Adrenal gland (tissue), 5 donors: ENCODE results near the gene ZNF132.

Experiments used
- POLR2A ChIP-seq, 2 donors: fragments of 450-650 bp; IDR thresholded peaks; one replicate each; pipeline ENCODE4 v1.6.1; 2017; ENCODE audit warnings: antibody characterized with exemption in 2 of 2, mild to moderate bottlenecking in 2 of 2, moderate library complexity in 1 of 2
- TF ChIP-seq, protein P1 (sequence below), 6 experiments: fragments of 450-650 bp in 4 of 6; fragments of 200-600 bp in 2 of 6; sonication (generic) in 1 of 6; IDR thresholded peaks; 1 replicate in 5 of 6; 2 replicates in 1 of 6; pipeline versions ENCODE4 v1.5.1 to v1.8.0; 2016 to 2021; ENCODE audit warnings: antibody characterized with exemption in 6 of 6, mild to moderate bottlenecking in 2 of 6, moderate library complexity in 1 of 6
- donor health status: DM: no; HTN: no; CAD: no.

DNA sequence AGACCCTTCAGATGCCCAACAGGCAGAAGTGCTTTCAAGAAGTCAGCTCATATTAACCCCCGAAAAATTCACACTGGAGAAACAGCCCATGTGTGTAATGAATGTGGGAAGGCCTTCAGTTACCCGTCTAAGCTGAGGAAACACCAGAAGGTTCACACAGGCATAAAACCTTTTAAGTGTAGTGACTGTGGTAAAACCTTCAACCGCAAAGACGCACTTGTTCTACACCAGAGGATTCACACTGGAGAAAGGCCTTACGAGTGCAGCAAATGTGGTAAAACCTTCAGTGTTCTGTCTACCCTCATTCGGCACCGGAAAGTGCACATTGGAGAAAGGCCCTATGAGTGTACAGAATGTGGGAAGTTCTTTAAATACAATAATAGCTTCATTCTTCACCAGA, 22.9 kb downstream of the ZNF132 start:
- TF ChIP-seq, protein P1, sequence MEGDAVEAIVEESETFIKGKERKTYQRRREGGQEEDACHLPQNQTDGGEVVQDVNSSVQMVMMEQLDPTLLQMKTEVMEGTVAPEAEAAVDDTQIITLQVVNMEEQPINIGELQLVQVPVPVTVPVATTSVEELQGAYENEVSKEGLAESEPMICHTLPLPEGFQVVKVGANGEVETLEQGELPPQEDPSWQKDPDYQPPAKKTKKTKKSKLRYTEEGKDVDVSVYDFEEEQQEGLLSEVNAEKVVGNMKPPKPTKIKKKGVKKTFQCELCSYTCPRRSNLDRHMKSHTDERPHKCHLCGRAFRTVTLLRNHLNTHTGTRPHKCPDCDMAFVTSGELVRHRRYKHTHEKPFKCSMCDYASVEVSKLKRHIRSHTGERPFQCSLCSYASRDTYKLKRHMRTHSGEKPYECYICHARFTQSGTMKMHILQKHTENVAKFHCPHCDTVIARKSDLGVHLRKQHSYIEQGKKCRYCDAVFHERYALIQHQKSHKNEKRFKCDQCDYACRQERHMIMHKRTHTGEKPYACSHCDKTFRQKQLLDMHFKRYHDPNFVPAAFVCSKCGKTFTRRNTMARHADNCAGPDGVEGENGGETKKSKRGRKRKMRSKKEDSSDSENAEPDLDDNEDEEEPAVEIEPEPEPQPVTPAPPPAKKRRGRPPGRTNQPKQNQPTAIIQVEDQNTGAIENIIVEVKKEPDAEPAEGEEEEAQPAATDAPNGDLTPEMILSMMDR (IDR thresholded peaks at IDR 0.05), result no peak
- TF ChIP-seq POLR2A (IDR thresholded peaks at IDR 0.05), result no peak
